Measurements from ENCODE around the gene MUL1.

GRCh38 chr1:20491178-20491577 is 16.8 kb downstream of the MUL1 start:
- TF ChIP-seq CTCF (IDR thresholded peaks at IDR 0.05; ENCODE audit: low read length) (no peak), EZH2phosphoT487 (IDR thresholded peaks at IDR 0.05; ENCODE audit: low read length) (no peak), EZH2 (optimal IDR thresholded peaks at IDR 0.05; ENCODE audit: low read depth, low read length) (no peak)
